GM21529 (cell line): ENCODE measurements around the gene PIM3.

Experiments
- ATAC-seq: cut with Tn5 transposase; IDR thresholded peaks from one replicate; pipeline ENCODE4 v1.9.1; 2021; ENCODE audit not compliant: unreplicated experiment

The PIM3 gene

DNA sequence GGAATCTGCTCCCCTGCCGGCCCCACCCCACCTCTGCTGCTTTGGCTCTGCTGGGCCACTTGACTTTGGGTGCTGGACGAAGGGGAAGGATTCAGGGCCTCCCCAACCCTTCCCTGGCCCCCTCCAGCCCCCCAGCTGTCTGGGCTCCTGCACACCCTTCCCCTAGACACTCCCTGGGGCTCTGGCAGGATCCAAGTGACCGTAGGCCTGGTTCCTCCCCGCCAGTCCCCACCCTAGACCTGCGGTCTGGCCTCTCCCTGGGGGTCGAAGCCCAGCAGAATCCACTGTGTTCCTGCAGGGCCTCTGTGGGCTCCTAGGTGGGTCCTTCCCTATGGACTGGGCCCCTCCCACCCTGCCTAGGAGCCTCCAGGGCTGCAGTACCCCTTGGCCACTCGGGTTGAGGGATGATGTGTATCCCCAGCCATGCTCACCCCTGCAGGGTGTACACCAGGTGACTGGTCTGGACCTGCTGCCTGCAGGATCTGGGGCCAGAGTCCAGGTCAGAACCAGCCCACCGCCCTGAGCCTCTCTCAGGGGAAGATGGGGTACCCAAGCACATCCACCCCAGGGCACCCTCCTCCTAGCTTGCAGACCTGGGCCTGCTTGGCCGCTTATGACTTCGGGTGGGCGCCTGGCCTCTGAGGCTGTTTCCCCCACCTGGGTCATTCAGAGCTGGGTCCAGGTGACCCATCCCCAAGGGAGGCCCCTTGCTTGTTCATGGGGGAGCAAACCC lies 5.6 kb downstream of the PIM3 start:
- ATAC-seq = no peak

DNA sequence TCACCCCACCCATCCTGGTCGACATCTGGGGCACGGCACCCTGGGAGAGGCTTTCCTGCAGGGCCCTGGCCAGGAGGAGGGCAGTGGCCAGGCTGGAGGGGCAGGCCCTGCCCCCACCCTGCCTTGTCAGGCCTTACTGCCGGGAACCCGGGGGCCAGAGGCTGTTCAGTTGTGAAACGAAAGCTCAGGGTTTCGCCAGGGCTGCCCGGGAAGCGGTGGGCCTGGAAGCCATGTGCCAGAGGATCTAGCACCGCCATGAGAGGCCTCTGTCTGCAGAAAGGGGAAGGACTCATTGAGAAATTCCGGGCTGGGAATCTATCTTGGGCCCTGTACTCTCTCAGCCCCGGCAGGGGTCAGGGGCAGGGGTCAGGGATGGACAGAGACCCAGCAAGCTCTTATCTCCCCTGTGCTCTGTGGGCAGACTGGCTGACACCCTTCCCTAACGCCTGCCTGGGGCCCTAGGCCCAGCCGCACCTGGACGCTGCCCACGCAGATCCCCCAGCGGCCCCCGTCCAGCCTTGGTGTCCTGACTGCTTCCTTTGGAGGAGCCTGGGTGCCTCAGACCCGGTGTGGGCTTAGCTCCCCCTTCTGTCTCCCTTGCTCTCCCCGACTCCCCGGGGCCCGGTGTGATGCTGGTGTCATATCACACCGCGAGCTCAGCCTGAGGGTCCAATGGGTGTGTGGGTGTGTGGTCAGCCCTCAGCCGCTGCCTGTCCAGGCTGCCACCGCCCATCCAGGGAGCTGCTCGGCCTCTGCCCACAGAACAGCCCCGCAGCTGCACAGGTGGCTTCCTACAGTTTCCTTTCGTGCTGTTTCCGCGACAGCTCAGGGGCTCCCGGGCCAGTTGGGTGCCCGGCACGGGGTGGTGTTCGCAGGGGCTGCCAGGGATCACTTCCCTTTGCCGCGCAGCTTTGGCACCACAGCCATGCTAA lies 6.5 kb downstream of the PIM3 start:
- no peak for ATAC-seq

- no peak for ATAC-seq
Observed at GRCh38 chr22:49967706-49968208, 7.2 kb downstream of the PIM3 start.

DNA sequence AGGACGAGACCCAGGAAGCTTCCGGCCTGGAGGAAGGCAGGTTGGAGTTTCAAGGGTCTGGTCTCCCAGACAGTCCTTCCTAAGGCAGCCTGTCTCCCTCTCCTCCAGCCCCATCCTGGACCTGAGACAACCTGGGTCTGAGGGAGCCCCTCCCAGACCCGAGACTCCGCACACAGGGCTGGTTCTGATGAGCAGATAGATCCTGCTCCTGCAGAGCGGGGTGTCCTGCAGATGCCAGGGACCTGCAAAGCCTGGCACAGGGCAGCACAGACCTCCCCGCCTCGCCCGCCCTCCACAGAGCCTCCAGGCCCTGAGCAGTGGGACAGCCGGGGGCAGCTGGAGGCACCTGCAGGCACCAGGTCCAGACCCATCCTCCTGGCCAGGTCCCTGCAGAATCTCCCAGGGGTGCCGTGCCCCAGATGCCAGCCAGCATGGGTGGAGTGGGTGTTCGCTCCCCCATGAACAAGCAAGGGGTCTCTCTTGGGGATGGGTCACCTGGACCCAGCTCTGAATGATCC lies 7.8 kb downstream of the PIM3 start:
- ATAC-seq = no peak

DNA sequence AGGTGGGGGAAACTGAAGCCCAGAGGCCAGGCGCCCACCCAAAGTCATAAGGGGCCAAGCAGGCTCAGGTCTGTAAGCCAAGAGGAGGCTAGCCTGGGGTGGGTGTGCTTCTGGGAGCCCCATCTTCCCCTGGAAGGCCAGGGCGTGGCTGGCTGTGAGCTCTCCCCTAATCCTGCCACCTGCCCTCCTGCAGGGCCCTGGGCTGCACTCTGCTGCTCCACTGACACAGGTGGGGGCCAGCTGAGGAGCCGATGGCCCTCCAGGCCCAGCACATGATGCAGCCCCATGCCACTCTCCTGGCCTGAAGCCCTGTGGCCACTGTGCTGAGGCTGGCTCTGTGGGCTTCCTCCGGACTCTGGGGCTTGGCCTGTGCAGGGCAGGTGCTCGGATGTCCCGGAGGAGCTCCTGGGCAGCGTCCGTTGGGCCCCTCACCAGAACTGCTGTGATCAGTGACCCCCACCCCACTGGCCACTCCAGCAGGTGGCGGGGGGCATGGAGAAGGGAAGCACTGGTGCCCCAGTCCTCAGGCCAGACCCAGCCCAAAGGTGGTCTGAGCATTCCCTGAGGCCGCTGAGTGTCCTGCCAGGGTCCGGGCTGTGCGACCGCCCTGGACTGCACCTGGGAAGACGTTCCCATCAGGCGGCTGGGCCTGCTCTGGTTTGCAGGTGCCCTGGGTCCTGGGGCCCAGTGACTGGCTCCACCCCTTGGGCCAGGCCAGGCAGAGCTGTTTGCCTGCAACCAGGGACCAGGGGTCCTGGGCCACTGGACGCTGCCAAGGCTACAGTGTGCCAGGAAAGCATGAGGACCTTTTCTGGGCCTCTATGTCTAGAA lies 8.5 kb downstream of the PIM3 start:
- no peak for ATAC-seq

DNA sequence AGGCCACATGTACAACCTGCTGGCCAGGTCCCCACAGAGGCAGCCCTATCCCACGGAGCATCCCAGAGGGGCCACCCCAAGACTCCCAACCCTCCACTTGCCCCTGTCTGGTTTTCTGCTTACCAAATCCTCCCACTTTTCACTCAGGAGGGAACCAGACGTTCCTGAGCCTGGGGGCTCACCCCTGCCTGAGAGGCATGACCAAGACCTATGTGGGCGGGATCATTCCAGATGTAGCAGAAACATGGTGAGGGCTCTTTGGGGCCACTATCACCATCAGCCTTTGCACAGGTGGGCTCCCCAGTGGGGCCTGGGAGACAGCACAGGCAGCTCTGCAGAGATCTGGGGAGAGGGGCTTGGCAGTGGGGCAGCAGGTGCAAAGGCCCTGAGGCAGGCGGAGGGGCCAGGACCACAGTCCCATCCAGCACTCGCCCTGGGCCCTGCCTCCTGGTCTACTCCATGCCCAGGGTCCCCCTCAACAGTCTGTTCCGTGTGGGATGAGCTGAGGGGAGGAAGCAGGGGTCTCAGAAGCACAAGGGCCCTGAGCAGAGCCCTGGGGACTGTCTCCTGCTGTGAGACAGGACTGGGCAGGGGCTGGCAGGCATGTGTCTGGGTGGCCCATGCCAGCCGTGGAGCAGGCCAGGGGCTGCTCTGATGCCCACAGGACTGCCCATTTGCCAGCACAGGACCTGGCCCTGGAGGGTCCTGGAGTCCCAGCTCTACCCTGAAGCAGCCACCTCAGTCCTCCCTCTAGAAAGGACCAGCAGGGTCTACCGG lies 9.4 kb downstream of the PIM3 start:
- no peak for ATAC-seq

GRCh38 chr22:49970528-49971231 lies 10.1 kb downstream of the PIM3 start:
- peak; percentile 65 for ATAC-seq

DNA sequence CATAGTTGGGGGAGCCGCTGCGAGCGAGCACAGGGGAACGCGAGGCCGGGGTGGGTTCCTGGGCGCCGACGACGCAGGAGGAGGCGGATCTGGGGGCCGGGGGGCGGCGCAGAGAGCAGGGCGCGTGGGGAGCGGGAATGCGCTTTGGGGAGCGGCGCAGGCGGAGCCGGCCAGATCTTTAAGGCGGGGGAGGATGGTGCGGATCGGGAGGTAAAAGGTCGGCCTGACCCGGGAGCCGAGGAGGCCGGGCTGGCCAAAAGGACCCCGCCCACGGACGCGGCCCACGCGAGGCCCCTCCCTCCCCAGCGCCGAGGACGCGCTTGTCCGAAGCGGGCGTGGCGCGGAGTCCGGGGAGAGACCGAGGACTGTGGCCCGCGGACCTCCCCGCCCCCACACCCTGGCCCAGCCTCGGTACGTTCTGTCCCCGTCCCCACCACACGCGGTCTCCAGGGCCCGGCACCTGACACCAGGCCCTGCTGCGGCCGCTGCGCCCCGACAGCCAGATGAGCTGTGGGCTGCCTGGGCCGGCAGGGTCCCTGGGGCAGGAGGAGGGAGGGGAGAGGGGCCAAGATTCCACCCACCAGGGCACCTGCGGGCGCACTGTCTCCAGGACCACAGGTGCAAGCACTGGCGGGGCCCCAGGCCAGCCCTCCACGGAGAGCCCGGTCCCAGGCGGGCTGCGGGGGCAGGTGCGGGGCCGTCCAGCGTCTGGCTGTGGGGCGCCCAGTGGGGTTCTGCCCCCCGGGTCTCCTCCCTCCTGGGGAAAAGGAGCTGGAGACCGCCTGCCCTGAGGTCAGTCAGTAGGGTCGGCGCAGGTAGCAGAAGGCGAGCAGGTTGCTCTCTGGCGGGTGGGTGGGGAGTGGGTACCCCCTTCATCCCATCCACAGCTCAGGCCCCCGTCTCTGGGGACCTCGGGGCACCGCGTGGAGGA lies 10.9 kb downstream of the PIM3 start:
- ATAC-seq = peak; percentile 19

GRCh38 chr22:49972163-49973017 lies 11.8 kb downstream of the PIM3 start:
- no peak for ATAC-seq

GRCh38 chr22:49973018-49973961 lies 12.7 kb downstream of the PIM3 start:
- no peak for ATAC-seq

DNA sequence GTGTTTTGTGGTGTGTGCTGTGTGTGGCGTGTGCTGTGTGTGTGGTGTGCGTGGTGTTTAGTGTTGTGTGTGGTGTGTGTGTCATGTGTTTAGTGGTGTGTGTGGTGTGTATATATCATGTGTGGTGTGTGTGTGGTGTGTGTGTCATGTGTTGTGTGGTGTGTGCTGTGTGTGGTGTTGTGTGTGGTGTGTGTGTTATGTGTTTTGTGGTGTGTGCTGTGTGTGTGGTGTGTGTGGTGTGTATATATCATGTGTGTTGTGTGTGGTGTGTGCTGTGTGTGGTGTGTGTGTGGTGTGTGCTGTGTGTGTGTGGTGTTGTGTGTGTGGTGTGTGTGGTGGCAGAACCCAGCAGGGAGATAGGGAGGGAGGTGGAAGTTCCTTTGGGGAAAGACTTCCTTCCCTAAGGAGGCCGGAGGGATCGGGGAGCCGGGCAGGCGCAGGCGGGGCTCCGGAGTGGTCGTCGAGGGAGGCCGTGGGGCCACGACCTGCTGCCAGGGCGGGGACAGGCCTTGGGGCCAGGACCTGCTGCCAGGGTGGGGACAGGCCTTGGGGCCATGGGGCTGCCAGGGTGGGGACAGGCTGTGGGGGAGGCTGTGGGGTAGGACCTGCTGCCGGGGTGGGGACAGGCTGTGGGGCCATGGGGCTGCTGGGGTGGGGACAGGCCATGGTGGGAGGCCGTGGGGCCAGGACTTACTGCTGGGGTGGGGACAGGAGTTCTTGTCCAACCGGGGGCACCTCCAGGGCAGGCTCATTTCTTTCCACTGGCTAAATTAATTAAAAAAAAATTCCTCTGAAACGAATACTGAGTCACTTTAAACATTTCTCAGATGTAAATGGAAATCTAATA lies 15.2 kb downstream of the PIM3 start:
- peak; percentile 14 for ATAC-seq

- ATAC-seq = peak; percentile 55
Observed at GRCh38 chr22:49976439-49977175, 16.0 kb downstream of the PIM3 start.

DNA sequence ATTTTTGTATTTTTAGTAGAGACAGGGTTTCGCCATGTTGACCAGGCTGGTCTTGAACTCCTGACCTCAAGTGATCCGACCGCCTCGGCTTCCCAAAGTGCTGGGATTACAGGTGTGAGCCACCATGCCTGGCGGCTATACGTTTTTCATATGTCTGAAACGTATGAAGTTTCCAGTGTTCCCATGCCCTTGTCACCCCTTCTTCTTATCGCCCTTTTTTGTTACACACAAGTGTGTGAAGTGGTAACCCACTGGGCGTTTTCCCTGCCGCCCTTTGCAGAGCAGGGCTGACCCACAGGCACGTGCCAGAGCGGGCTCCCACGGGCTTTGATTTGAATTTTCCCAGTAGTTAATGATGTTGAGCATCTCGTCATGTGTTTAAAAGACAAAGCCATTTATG lies 17.0 kb downstream of the PIM3 start:
- ATAC-seq = no peak

DNA sequence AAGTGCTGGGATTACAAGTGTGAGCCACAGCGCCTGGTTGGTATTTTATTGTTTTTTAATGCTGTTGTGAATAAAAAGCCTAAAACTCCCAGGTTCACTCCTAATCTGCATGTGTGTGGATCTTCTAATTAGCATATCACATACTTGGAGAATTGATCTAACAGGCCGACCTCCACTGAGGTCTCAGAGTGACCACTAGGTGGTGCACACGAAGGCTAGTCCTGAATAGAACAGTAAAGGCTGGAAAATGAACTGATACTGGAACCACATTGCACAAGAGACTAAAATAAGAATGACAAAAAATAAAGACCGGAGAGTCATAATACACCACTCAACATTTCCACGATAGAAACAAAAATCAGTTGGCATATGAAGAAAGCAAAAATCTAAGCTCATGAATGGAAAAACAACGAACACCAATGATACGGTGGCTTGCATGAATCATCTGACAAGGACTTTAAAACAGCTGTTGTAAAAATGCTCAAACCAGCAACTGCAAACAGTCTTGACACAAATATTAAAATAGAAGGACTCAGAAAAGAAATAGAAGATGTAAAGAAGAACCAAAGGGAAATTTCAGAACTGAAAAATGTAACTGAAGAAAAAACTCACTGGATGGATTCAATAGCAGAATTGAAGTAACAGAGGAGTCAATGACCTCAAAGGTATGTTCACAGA lies 19.2 kb downstream of the PIM3 start:
- ATAC-seq = no peak
